Neuronal stem cell (in vitro differentiated cells): ENCODE data around the gene CS.
A peak's percentile ranks its signal among the peaks of the same experiment; 100 is the strongest.

ENCODE experiments used
- DNase-seq: peaks from one replicate; pipeline ENCODE4 v3.0.0-alpha.2; 2013; ENCODE audit warnings: low spot score
- H2AFZ ChIP-seq: one replicate; pipeline ENCODE4 v1.6.1; 2013; ENCODE audit warnings: mild to moderate bottlenecking, low read length, inconsistent platforms
- H2AK5ac ChIP-seq: 2 replicates; pipeline ENCODE4 v1.6.1; 2013; ENCODE audit warnings: low read depth, mild to moderate bottlenecking, inconsistent platforms, low read length, moderate library complexity, mixed read lengths
- H2BK120ac ChIP-seq: 2 replicates; pipeline ENCODE4 v1.6.1; 2013; ENCODE audit warnings: low read depth, mild to moderate bottlenecking, inconsistent platforms, low read length, moderate library complexity, mixed read lengths
- H2BK12ac ChIP-seq: one replicate; pipeline ENCODE4 v1.6.1; 2013; ENCODE audit warnings: low read length, inconsistent platforms
- H2BK15ac ChIP-seq: 2 replicates; pipeline ENCODE4 v1.6.1; 2013; ENCODE audit warnings: mild to moderate bottlenecking, low read length, inconsistent platforms, mixed read lengths
- H2BK5ac ChIP-seq: one replicate; pipeline ENCODE4 v1.6.1; 2013; ENCODE audit warnings: inconsistent platforms, mild to moderate bottlenecking, low read length, moderate library complexity
- H3K14ac ChIP-seq: one replicate; pipeline ENCODE4 v1.6.1; 2013; ENCODE audit warnings: low read length, inconsistent platforms
- H3K18ac ChIP-seq: 2 replicates; pipeline ENCODE4 v1.6.1; 2013; ENCODE audit warnings: low read length, inconsistent platforms
- H3K23ac ChIP-seq: 2 replicates; pipeline ENCODE4 v1.6.1; 2013; ENCODE audit warnings: low read depth, mild to moderate bottlenecking, mixed read lengths, low read length, inconsistent platforms; ENCODE audit not compliant: poor library complexity
- H3K27ac ChIP-seq: replicated peaks from 3 replicates; pipeline ENCODE4 v1.5.1; 2013; ENCODE audit warnings: low read length, inconsistent platforms
- H3K27me3 ChIP-seq, 3 experiments: 2 replicates each; pipeline ENCODE4 v1.6.1; 2013; ENCODE audit warnings: low read length in 3 of 3, mild to moderate bottlenecking in 2 of 3, inconsistent platforms in 1 of 3, low read depth in 1 of 3, mixed read lengths in 1 of 3, moderate library complexity in 1 of 3; ENCODE audit not compliant: control insufficient read depth in 3 of 3, insufficient read depth in 3 of 3
- H3K36me3 ChIP-seq, 2 donors: replicated peaks in 1 of 2; 2 replicates each; pipeline ENCODE4 v1.6.1; 2013; ENCODE audit warnings: low read length in 2 of 2; ENCODE audit not compliant: control insufficient read depth in 2 of 2, insufficient read depth in 2 of 2
- H3K4ac ChIP-seq: 2 replicates; pipeline ENCODE4 v1.6.1; 2013; ENCODE audit warnings: inconsistent platforms, mild to moderate bottlenecking, low read length, moderate library complexity
- H3K4me1 ChIP-seq, 2 donors: 1 replicate in 1 of 2; 2 replicates in 1 of 2; pipeline ENCODE4 v1.6.1; 2013; ENCODE audit warnings: low read length in 2 of 2, low read depth in 1 of 2; ENCODE audit not compliant: control insufficient read depth in 2 of 2, insufficient read depth in 1 of 2
- H3K4me2 ChIP-seq: one replicate; pipeline ENCODE4 v1.6.1; 2013; ENCODE audit warnings: mild to moderate bottlenecking, low read length, inconsistent platforms; ENCODE audit not compliant: insufficient read depth, poor library complexity, severe bottlenecking
- H3K4me3 ChIP-seq, 2 donors: 2 replicates each; pipeline ENCODE4 v1.5.1; 2013; ENCODE audit warnings: low read length in 2 of 2, mild to moderate bottlenecking in 2 of 2, inconsistent platforms in 1 of 2, moderate library complexity in 1 of 2
- H3K79me1 ChIP-seq: one replicate; pipeline ENCODE4 v1.6.1; 2013; ENCODE audit warnings: low read depth, mild to moderate bottlenecking, inconsistent platforms, low read length, moderate library complexity
- H3K9ac ChIP-seq: one replicate; pipeline ENCODE4 v1.6.1; 2013; ENCODE audit warnings: mild to moderate bottlenecking, low read depth, low read length, inconsistent platforms; ENCODE audit not compliant: poor library complexity
- H3K9me3 ChIP-seq, 2 donors: replicated peaks in 1 of 2; 2 replicates each; pipeline versions ENCODE3 to v1.6.1; 2013; ENCODE audit warnings: low read length in 2 of 2, mild to moderate bottlenecking in 2 of 2, inconsistent platforms in 1 of 2, low read depth in 1 of 2, mixed read lengths in 1 of 2, moderate library complexity in 1 of 2; ENCODE audit not compliant: control insufficient read depth in 2 of 2, insufficient read depth in 1 of 2
- H4K8ac ChIP-seq: one replicate; pipeline ENCODE4 v1.6.1; 2013; ENCODE audit warnings: low read depth, mild to moderate bottlenecking, inconsistent platforms, low read length, moderate library complexity
- H4K91ac ChIP-seq: one replicate; pipeline ENCODE4 v1.6.1; 2013; ENCODE audit warnings: low read length, low read depth, mild to moderate bottlenecking, inconsistent platforms; ENCODE audit not compliant: poor library complexity
- WGBS, 2 donors: extraction: QIAGEN DNeasy Blood & Tissue Kit; methylation state at CpG; one replicate each; pipeline ENCODE4 v1.1.7; 2013; ENCODE audit warnings: missing lambda C conversion rate in 2 of 2, mixed read lengths in 1 of 2; ENCODE audit not compliant: insufficient read length in 2 of 2, insufficient replicate concordance in 1 of 2; ENCODE audit errors: extremely low coverage in 2 of 2; 5-methylcytosine and 5-hydroxymethylcytosine counted together

Gene CS

GRCh38 chr12:56260380-56260779, 39.8 kb downstream of the CS start:
- Histone ChIP-seq H3K27me3 (no peaks in the 10 kb centered on the region), H3K14ac (no peak overlapping the region), H4K91ac (no peak overlapping the region), H2BK120ac (no peak overlapping the region), H3K27ac (no peak overlapping the region), H2AFZ (no peak overlapping the region), H2BK15ac (no peak overlapping the region), H3K4ac (no peak overlapping the region), H3K4me3 (no peak overlapping the region), H2BK5ac (no peak overlapping the region), H3K9ac (no peak overlapping the region), H3K79me1 (peaks cover 10% of the 10 kb centered on the region), H3K9me3 (no peaks in the 10 kb centered on the region), H2BK12ac (no peak overlapping the region), H4K8ac (no peak overlapping the region), H3K4me1 (peaks cover 8 to 12% of the 10 kb centered on the region in 2 donors), H3K36me3 (peaks cover 12 to 19% of the 10 kb centered on the region in 2 donors), H2AK5ac (no peak overlapping the region), H3K18ac (no peak overlapping the region), H3K4me2 (no peak overlapping the region), H3K23ac (no peak overlapping the region)
- no CpG with 5 or more reads among the region's 8 CpGs for WGBS, 2 donors
- no peak for DNase-seq

DNA sequence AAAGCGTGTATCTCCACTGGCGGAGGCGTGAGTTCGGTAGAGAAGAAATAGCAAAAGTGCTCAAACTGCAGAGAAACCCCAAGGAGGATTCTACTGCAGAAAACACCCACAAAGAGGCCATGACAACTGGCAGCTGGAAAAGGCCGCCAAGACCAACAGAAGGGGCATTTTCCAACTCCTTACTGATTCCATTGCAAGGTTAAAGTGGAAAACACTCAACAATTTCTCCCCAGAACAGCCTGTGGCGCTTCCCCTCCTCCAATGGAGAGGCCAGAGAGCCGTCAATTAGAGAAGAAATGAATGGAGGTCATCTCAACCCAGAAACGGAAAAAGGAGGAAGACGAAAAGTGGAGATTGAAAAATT, 41.3 kb downstream of the CS start:
- peak overlapping the region; percentile 78 to 88 for H3K4me3 ChIP-seq
- H3K4me1 ChIP-seq: peaks cover 8 to 12% of the 10 kb centered on the region in 2 donors
- H3K23ac ChIP-seq: peak overlapping the region; percentile 82
- no peak overlapping the region for H4K8ac ChIP-seq
- H3K18ac ChIP-seq: peak overlapping the region; percentile 93
- peak overlapping the region; percentile 70 for H3K4me2 ChIP-seq
- H3K14ac ChIP-seq: no peak overlapping the region
- peak overlapping the region; percentile 93 for H2BK15ac ChIP-seq
- no CpG with 5 or more reads among the region's 9 CpGs for WGBS, 2 donors
- peaks cover 10% of the 10 kb centered on the region for H3K79me1 ChIP-seq
- no peak overlapping the region for H3K4ac ChIP-seq
- no peaks in the 10 kb centered on the region for H3K9me3 ChIP-seq
- peak overlapping the region; percentile 93 for H2BK5ac ChIP-seq
- H4K91ac ChIP-seq: no peak overlapping the region
- H2AFZ ChIP-seq: peak overlapping the region; percentile 99
- peak; percentile 9 for DNase-seq
- H2BK12ac ChIP-seq: no peak overlapping the region
- peaks cover 22 to 34% of the 10 kb centered on the region in 2 donors for H3K36me3 ChIP-seq
- no peak overlapping the region for H2BK120ac ChIP-seq
- peak overlapping the region; percentile 64 for H2AK5ac ChIP-seq
- H3K9ac ChIP-seq: peak overlapping the region; percentile 89
- H3K27ac ChIP-seq: no peak overlapping the region
- no peaks in the 10 kb centered on the region for H3K27me3 ChIP-seq

GRCh38 chr12:56258068-56258819, 41.9 kb downstream of the CS start, which contains the start of gene ANKRD52:
TSS of gene ANKRD52 (minus strand) at chr12:56258384. CDS start at chr12:56258269, 115 bp downstream.
- peaks cover 10% of the 10 kb centered on the region for H3K79me1 ChIP-seq
- peaks cover 28 to 39% of the 10 kb centered on the region in 2 donors for H3K36me3 ChIP-seq
- WGBS, 2 donors: no CpG with 5 or more reads among the region's 78 CpGs
- no peaks in the 10 kb centered on the region for H3K9me3 ChIP-seq
- H2BK15ac ChIP-seq: peak within 1 kb of the TSS; percentile 93
- peak within 1 kb of the TSS; percentile 92 for H3K14ac ChIP-seq
- H3K4me1 ChIP-seq: peaks cover 8 to 12% of the 10 kb centered on the region in 2 donors
- peak within 1 kb of the TSS; percentile 64 for H2AK5ac ChIP-seq
- H2AFZ ChIP-seq: peak within 1 kb of the TSS; percentile 99
- H3K27me3 ChIP-seq: no peaks in the 10 kb centered on the region
- peak within 1 kb of the TSS; percentile 78 to 89 for H3K4me3 ChIP-seq
- H3K4me2 ChIP-seq: peak within 1 kb of the TSS; percentile 70
- no peak within 1 kb of the TSS for H4K91ac ChIP-seq
- no peak within 1 kb of the TSS for H2BK12ac ChIP-seq
- H2BK5ac ChIP-seq: peak within 1 kb of the TSS; percentile 93
- H3K4ac ChIP-seq: no peak within 1 kb of the TSS
- H3K27ac ChIP-seq: peak within 1 kb of the TSS; percentile 62
- peak; percentile 81 for DNase-seq
- peak within 1 kb of the TSS; percentile 99 for H3K9ac ChIP-seq
- peak within 1 kb of the TSS; percentile 53 for H2BK120ac ChIP-seq
- peak within 1 kb of the TSS; percentile 82 for H3K23ac ChIP-seq
- no peak within 1 kb of the TSS for H4K8ac ChIP-seq
- peak within 1 kb of the TSS; percentile 99 for H3K18ac ChIP-seq

DNA sequence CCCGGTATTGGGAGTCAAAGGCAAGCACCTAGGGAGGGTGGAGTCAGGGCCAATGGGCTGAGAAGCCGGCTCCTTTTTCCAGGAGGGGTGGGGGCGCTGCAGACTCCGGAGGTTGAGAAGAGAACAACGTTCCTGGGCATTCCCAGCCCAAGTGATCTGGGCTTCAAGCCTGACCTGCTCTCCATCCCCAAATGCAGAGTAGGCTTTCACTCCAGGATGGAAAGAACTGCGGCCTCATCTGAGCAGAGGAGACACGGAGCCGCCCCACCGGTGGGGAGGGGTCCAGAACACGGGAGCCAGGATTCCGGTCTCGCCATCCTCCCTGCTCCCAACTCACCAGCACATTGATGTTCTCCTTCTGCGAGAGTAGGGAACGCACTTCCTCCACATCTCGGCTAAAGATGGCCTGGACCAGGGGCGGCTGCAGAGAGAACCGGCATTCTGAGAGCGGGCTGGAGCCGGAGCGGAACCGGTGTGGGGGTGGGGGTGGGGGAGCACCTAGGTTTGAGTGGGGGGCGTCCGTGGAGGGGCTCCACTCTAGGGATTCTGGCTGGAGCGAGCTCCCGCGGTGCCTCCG, 42.6 kb downstream of the CS start:
- H3K18ac ChIP-seq: peak overlapping the region; percentile 99
- H3K14ac ChIP-seq: peak overlapping the region; percentile 92
- no peak overlapping the region for H3K4ac ChIP-seq
- H4K8ac ChIP-seq: no peak overlapping the region
- peaks cover 8 to 12% of the 10 kb centered on the region in 2 donors for H3K4me1 ChIP-seq
- no peak overlapping the region for H2BK12ac ChIP-seq
- peaks cover 10% of the 10 kb centered on the region for H3K79me1 ChIP-seq
- peak overlapping the region; percentile 74 for H2BK15ac ChIP-seq
- DNase-seq: peak; percentile 41
- H3K4me3 ChIP-seq: peak overlapping the region; percentile 78 to 89
- H3K9ac ChIP-seq: peak overlapping the region; percentile 99
- no peak overlapping the region for H4K91ac ChIP-seq
- H3K27me3 ChIP-seq: no peaks in the 10 kb centered on the region
- WGBS, 2 donors: no CpG with 5 or more reads among the region's 27 CpGs
- peaks cover 34 to 46% of the 10 kb centered on the region in 2 donors for H3K36me3 ChIP-seq
- no peak overlapping the region for H2BK5ac ChIP-seq
- peak overlapping the region; percentile 53 for H2BK120ac ChIP-seq
- H3K23ac ChIP-seq: peak overlapping the region; percentile 82
- H2AK5ac ChIP-seq: no peak overlapping the region
- no peaks in the 10 kb centered on the region for H3K9me3 ChIP-seq
- H3K4me2 ChIP-seq: peak overlapping the region; percentile 61
- peak overlapping the region; percentile 62 for H3K27ac ChIP-seq
- H2AFZ ChIP-seq: peak overlapping the region; percentile 99
